A673 (cell line): ENCODE data around the gene FAM110C. TPM values are rescaled to one million over a fixed set of nuclear protein-coding genes. Genes with fewer than 3 reads are reported as not detected.

Source experiments
- BruUV-seq: library from RNA; stranded (reverse); fragments of 400-500 nt; replicated peaks from 2 replicates; lab custom pipeline; 2021; lab: Mats Ljungman, UMichigan
- CTCF ChIA-PET: fragments of 300-600 bp; sonication (Branson Sonifier 250); formaldehyde crosslinking; loops from one replicate; lab custom pipeline; 2022; ENCODE audit warnings: antibody characterized with exemption; lab: Charles Lee
- POLR2A ChIA-PET: fragments of 300-600 bp; sonication (Branson Sonifier 250); formaldehyde crosslinking; loops from one replicate; lab custom pipeline; 2022; ENCODE audit warnings: antibody characterized with exemption; ENCODE audit not compliant: low non-redundant PET; lab: Charles Lee
- DNase-seq: peaks from one replicate; pipeline ENCODE4 v3.0.0-alpha.2; 2015; ENCODE audit warnings: low spot score
- H3K27ac ChIP-seq: fragments of 200-600 bp; sonication (generic); 2 replicates; pipeline ENCODE4 v1.5.1; 2016; ENCODE audit warnings: mixed run types, low read depth, mild to moderate bottlenecking, mixed read lengths, antibody characterized with exemption, low read length; ENCODE audit not compliant: poor library complexity, severe bottlenecking
- H3K27me3 ChIP-seq: fragments of 200-600 bp; sonication (generic); replicated peaks from 2 replicates; pipeline ENCODE4 v1.6.1; 2017; ENCODE audit warnings: mixed run types, low read depth, mild to moderate bottlenecking, mixed read lengths, antibody characterized with exemption, low read length; ENCODE audit not compliant: insufficient read depth, poor library complexity
- H3K36me3 ChIP-seq: fragments of 200-600 bp; sonication (generic); 2 replicates; pipeline ENCODE4 v1.6.1; 2016; ENCODE audit warnings: mixed run types, mild to moderate bottlenecking, mixed read lengths, antibody characterized with exemption, low read length; ENCODE audit not compliant: insufficient read depth, poor library complexity, severe bottlenecking
- H3K4me1 ChIP-seq: fragments of 200-600 bp; sonication (generic); 2 replicates; pipeline ENCODE4 v1.6.1; 2017; ENCODE audit warnings: mixed run types, mild to moderate bottlenecking, mixed read lengths, antibody characterized with exemption, low read length; ENCODE audit not compliant: insufficient read depth, poor library complexity, severe bottlenecking
- H3K4me3 ChIP-seq: fragments of 200-600 bp; sonication (generic); 2 replicates; pipeline ENCODE4 v1.5.1; 2016; ENCODE audit warnings: low read depth, mixed run types, mild to moderate bottlenecking, mixed read lengths, low read length; ENCODE audit not compliant: poor library complexity, severe bottlenecking
- H3K9me3 ChIP-seq: fragments of 200-600 bp; sonication (generic); 2 replicates; pipeline ENCODE4 v1.6.1; 2016; ENCODE audit warnings: mixed run types, low read depth, mild to moderate bottlenecking, mixed read lengths, antibody characterized with exemption, low read length; ENCODE audit not compliant: poor library complexity, severe bottlenecking
- CTCF ChIP-seq: fragments of 300-800, 200-600 bp; sonication (generic); conservative IDR thresholded peaks from 2 replicates; pipeline ENCODE4 v1.5.1; 2017; ENCODE audit warnings: low read depth, mild to moderate bottlenecking, antibody characterized with exemption, low read length, moderate library complexity, mixed read lengths
- EZH2 ChIP-seq: fragments of 200-600 bp; sonication (generic); IDR thresholded peaks from 2 replicates; pipeline ENCODE4 v1.6.1; 2017; ENCODE audit warnings: borderline replicate concordance, low read depth, mild to moderate bottlenecking, mixed read lengths, antibody characterized with exemption, low read length; ENCODE audit not compliant: poor library complexity, severe bottlenecking
- intact Hi-C: fragments of 100-400 bp; cut with micrococcal nuclease; formaldehyde crosslinking; loops from one replicate; pipeline ENCODE4 v1.10.0; 2022; ENCODE audit not compliant: unreplicated experiment
- total RNA-seq: library from RNA; stranded (reverse); gene quantifications from 2 replicates; pipeline ENCODE4 v1.2.3, GENCODE V29; 2021

FAM110C gene
- total RNA-seq, 1 experiment from 2014 or later, result 1.2 TPM

- no peak overlapping the region for H3K4me3 ChIP-seq
- TF ChIP-seq EZH2 (no peak), CTCF (no peak)
- POLR2A ChIA-PET, result no interaction called here
- no peaks in the 10 kb centered on the region for H3K4me1 ChIP-seq
- intact Hi-C loops, result no loop called here
- no peak for DNase-seq
- no TSS peak for BruUV-seq
- CTCF ChIA-PET, result no interaction called here
- no peaks in the 10 kb centered on the region for H3K9me3 ChIP-seq
- H3K36me3 ChIP-seq, result no peaks in the 10 kb centered on the region
- no peak overlapping the region for H3K27ac ChIP-seq
- H3K27me3 ChIP-seq, result no peaks in the 10 kb centered on the region
Observed at GRCh38 chr2:29253-29652, 17.1 kb downstream of the FAM110C start.

- no peak for TF ChIP-seq CTCF
- TF ChIP-seq EZH2, result no peak
- DNase-seq, result no peak
- ChIA-PET CTCF (no interaction called here), POLR2A (no interaction called here)
- Histone ChIP-seq H3K9me3 (no peaks in the 10 kb centered on the region), H3K4me3 (no peak overlapping the region), H3K36me3 (no peaks in the 10 kb centered on the region), H3K4me1 (no peaks in the 10 kb centered on the region), H3K27ac (no peak overlapping the region), H3K27me3 (no peaks in the 10 kb centered on the region)
- BruUV-seq, result no TSS peak
- intact Hi-C loops, result no loop called here
Observed at GRCh38 chr2:28406-28975, 17.8 kb downstream of the FAM110C start.

- H3K4me3 ChIP-seq, result no peak overlapping the region
- H3K27me3 ChIP-seq, result no peaks in the 10 kb centered on the region
- TF ChIP-seq CTCF (no peak), EZH2 (no peak)
- H3K27ac ChIP-seq, result no peak overlapping the region
- H3K9me3 ChIP-seq, result no peaks in the 10 kb centered on the region
- BruUV-seq, result no TSS peak
- ChIA-PET POLR2A (no interaction called here), CTCF (no interaction called here)
- DNase-seq, result no peak
- H3K36me3 ChIP-seq, result no peaks in the 10 kb centered on the region
- no peaks in the 10 kb centered on the region for H3K4me1 ChIP-seq
- intact Hi-C loops, result no loop called here
Observed at GRCh38 chr2:26891-27290, 19.4 kb downstream of the FAM110C start.
